Astrocyte of the hippocampus (primary cell): Measurements from ENCODE around the gene UPB1.

Source experiments
- DNase-seq: peaks from one replicate; pipeline ENCODE4 v3.0.0; 2011; ENCODE audit warnings: low read depth, low spot score

Gene UPB1

DNA sequence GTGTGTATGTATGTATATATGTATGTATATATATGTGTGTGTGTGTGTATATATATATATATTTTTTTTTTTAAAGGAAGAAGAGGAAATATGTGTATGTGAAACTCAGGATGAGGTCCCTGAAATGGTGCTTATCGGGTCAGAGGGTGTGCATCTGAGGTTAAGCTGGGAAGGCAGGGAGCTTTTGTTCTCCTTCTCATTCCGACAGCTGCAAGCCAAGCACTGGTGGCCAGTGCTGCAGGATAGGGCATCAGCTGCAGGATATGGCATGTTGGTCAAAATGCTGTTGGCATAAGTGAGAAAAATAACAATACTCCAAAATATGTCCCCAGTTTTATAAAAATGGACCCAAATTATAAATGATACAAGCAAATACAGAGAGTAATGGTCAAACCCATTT is 68.1 kb downstream of the UPB1 start:
- DNase-seq: no peak

DNA sequence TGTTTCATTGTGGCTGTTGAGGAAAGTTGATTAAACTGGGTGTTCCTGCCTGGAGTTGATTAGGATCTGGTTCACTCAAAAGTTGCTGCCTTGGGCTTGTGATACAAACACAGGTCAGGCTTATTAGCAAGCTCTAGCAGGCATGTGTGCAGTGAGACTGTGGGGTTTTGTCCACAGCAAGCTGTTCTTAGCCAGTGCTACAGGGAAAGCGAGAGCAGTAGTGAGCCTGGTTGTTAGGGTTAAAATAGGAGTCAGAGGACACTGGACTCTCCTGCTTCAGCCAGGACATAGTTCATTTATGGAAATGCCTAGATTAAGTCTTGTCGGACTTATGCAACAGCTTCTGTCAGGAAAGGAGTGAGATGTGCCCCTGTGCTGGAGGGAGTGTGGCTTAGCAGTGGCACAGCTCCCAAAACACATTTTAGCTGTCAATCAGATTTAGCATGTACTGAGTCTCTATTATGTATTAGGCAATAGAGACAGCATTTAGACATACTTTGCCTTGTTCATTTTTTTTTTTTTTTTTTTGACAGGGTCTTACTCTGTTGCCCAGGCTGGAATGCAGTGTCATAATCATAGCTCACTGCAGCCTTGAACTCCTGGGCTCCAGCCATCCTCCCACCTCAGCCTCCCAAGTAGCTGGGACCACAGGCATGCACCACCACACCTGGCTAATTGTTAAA is 69.4 kb downstream of the UPB1 start:
- no peak for DNase-seq

DNA sequence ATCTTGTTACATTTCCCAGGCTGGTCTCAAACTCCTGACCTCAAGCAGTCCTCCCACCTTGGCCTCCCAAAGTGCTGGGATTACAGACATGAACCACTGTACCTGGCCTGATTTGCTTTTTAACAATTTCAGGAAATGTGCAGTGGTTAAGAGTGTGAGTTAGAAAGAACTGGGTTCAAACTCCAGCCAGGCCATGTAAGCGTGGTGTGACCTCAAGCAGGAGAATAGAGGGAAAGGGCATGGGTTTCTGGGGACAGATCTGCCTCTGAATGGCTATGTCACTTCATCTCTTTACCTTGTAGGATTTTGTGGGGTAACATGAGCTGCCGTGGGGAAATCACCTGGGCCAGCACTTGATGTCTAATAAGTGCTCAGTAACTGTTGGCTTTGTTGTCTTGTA is 69.9 kb downstream of the UPB1 start:
- no peak for DNase-seq

DNA sequence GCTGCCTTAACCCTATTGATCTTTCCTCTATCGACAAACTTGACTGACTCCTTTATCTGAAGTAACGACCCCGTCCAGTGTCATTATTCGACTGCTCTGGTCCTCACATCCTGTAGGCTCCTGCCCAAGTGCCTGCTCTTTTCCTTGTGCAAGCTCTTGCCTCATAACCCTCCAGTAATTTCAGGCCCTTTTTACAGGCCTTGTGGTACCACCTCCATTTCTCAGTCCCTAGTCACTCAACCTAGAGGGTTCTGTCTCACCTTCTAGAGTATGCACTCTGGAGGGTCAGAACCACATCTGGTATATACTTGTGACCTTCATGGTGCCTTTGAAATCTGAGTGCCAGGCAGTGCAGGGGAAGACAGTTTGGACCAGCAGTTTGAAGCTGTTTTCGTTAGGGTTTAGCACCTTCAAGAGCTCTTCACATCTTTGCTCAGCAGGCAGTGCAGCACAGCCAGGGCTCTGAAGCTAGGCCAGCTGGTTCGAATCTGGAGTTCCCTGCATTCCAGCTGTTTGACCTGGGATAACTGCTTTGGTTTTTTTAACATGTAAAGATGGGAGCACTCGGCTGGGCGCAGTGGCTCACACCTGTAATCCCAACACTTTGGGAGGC is 71.9 kb downstream of the UPB1 start:
- DNase-seq: no peak

DNA sequence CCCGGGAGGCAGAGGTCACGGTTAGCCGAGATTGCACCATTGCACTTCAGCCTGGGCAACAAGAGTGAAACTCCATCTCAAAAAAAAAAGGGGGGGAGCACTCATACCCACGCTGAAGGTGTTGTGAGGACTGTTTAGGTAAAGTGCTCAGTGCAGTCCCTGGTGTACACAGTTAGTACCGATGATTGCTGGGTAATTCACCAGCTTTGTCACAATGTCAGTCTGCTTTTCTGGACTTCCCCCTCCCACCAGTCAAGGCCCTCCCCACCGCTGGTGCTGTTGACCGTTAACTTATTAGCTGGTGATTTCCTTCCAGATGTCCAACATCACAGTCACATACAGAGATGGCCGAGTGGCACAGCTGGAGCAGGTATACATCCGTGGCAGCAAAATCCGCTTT is 72.5 kb downstream of the UPB1 start:
- DNase-seq: no peak

- DNase-seq: no peak
Observed at GRCh38 chr22:24571266-24571665, 76.1 kb downstream of the UPB1 start.

DNA sequence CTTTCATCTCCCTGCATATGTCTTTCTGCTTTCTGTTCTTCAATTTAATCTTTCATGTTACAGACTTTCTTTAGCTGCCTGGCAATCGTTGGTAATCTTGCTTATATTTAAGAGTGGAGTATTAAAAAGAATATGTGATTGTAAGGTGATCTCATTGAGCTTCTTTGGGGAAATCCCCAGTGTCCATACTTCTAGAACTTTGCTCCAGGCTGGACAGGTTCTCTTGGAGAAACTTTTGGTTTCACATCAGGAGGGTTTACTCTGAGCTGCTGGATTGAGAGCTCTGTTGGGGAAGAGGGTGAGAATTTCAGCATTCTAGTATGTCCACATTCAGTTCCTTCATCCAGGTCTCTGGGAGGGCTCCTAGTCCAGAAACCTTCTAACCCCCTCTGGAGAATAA is 81.6 kb downstream of the UPB1 start:
- DNase-seq: no peak
